ENCODE data around the gene BRDT.

Gene BRDT

GRCh38 chr1:91949356-91949699 lies at the start of gene BRDT:
BRDT (plus strand) TSS chr1:91949401; CDS start chr1:91962755, 13,354 bp downstream.
- in situ Hi-C loops (cut with MboI; ENCODE audit: low pct_unique_long_range_greater_than_20kb, low sequenced_read_pairs), result loop anchor here (25.0 kb wide), 1 partner anchor 437 kb away; the partner anchor contains the start of gene CDC7
- no peak for DNase-seq

- in situ Hi-C loops (cut with MboI; ENCODE audit: low pct_unique_long_range_greater_than_20kb, low sequenced_read_pairs), result no loop called here
- no peak for DNase-seq
These were observed 48.6 kb upstream of the BRDT start for GRCh38 chr1:91900562-91900961.

- no peak for DNase-seq
- in situ Hi-C loops (cut with MboI; ENCODE audit: low pct_unique_long_range_greater_than_20kb, low sequenced_read_pairs), result no loop called here
These were observed 48.0 kb upstream of the BRDT start for GRCh38 chr1:91901231-91901630.

GRCh38 chr1:91912266-91912665 lies 36.9 kb upstream of the BRDT start:
- DNase-seq, result no peak
- in situ Hi-C loops (cut with MboI; ENCODE audit: low pct_unique_long_range_greater_than_20kb, low sequenced_read_pairs), result no loop called here

GRCh38 chr1:91913018-91913417 lies 36.2 kb upstream of the BRDT start:
- no peak for DNase-seq
- in situ Hi-C loops (cut with MboI; ENCODE audit: low pct_unique_long_range_greater_than_20kb, low sequenced_read_pairs), result no loop called here

- no peak for DNase-seq
- in situ Hi-C loops (cut with MboI; ENCODE audit: low pct_unique_long_range_greater_than_20kb, low sequenced_read_pairs), result no loop called here
These were observed 33.2 kb upstream of the BRDT start for GRCh38 chr1:91916046-91916445.

- no peak for DNase-seq
- in situ Hi-C loops (cut with MboI; ENCODE audit: low pct_unique_long_range_greater_than_20kb, low sequenced_read_pairs), result no loop called here
These were observed 32.3 kb upstream of the BRDT start for GRCh38 chr1:91916811-91917460.

GRCh38 chr1:91919962-91920361 lies 29.2 kb upstream of the BRDT start:
- in situ Hi-C loops (cut with MboI; ENCODE audit: low pct_unique_long_range_greater_than_20kb, low sequenced_read_pairs), result no loop called here
- no peak for DNase-seq

- DNase-seq, result no peak
- in situ Hi-C loops (cut with MboI; ENCODE audit: low pct_unique_long_range_greater_than_20kb, low sequenced_read_pairs), result no loop called here
These were observed 25.1 kb upstream of the BRDT start for GRCh38 chr1:91924146-91924545.

- in situ Hi-C loops (cut with MboI; ENCODE audit: low pct_unique_long_range_greater_than_20kb, low sequenced_read_pairs), result loop anchor here (25.0 kb wide), 1 partner anchor 414 kb away; the partner anchor contains the start of gene CDC7
- DNase-seq, result no peak
These were observed 23.4 kb upstream of the BRDT start for GRCh38 chr1:91925644-91926435.

- no peak for DNase-seq
- in situ Hi-C loops (cut with MboI; ENCODE audit: low pct_unique_long_range_greater_than_20kb, low sequenced_read_pairs), result loop anchor here (25.0 kb wide), 1 partner anchor 416 kb away; the partner anchor contains the start of gene CDC7
These were observed 21.2 kb upstream of the BRDT start for GRCh38 chr1:91928026-91928425.

- no peak for DNase-seq
- in situ Hi-C loops (cut with MboI; ENCODE audit: low pct_unique_long_range_greater_than_20kb, low sequenced_read_pairs), result loop anchor here (25.0 kb wide), 1 partner anchor 417 kb away; the partner anchor contains the start of gene CDC7
These were observed 20.0 kb upstream of the BRDT start for GRCh38 chr1:91929250-91929649.

GRCh38 chr1:91937613-91938012 lies 11.6 kb upstream of the BRDT start:
- no peak for DNase-seq
- in situ Hi-C loops (cut with MboI; ENCODE audit: low pct_unique_long_range_greater_than_20kb, low sequenced_read_pairs), result loop anchor here (25.0 kb wide), 1 partner anchor 425 kb away; the partner anchor contains the start of gene CDC7

- no peak for DNase-seq
- in situ Hi-C loops (cut with MboI; ENCODE audit: low pct_unique_long_range_greater_than_20kb, low sequenced_read_pairs), result loop anchor here (25.0 kb wide), 1 partner anchor 428 kb away; the partner anchor contains the start of gene CDC7
These were observed 8.7 kb upstream of the BRDT start for GRCh38 chr1:91940496-91940895.

GRCh38 chr1:91944087-91944486 lies 5.1 kb upstream of the BRDT start:
- in situ Hi-C loops (cut with MboI; ENCODE audit: low pct_unique_long_range_greater_than_20kb, low sequenced_read_pairs), result loop anchor here (25.0 kb wide), 1 partner anchor 432 kb away; the partner anchor contains the start of gene CDC7
- DNase-seq, result no peak

GRCh38 chr1:91948097-91948496 lies 1.1 kb upstream of the BRDT start:
- in situ Hi-C loops (cut with MboI; ENCODE audit: low pct_unique_long_range_greater_than_20kb, low sequenced_read_pairs), result loop anchor here (25.0 kb wide), 1 partner anchor 436 kb away; the partner anchor contains the start of gene CDC7
- no peak for DNase-seq

GRCh38 chr1:91948501-91949355 lies 473 bp upstream of the BRDT start:
- in situ Hi-C loops (cut with MboI; ENCODE audit: low pct_unique_long_range_greater_than_20kb, low sequenced_read_pairs), result loop anchor here (25.0 kb wide), 1 partner anchor 436 kb away; the partner anchor contains the start of gene CDC7
- DNase-seq, result peak; percentile 41

GRCh38 chr1:91952187-91952586 lies 3.0 kb downstream of the BRDT start:
- no peak for DNase-seq
- in situ Hi-C loops (cut with MboI; ENCODE audit: low pct_unique_long_range_greater_than_20kb, low sequenced_read_pairs), result no loop called here

GRCh38 chr1:91958926-91959325 lies 9.7 kb downstream of the BRDT start:
- in situ Hi-C loops (cut with MboI; ENCODE audit: low pct_unique_long_range_greater_than_20kb, low sequenced_read_pairs), result no loop called here

More at GRCh38 chr1:91958926-91959325, 9.7 kb downstream of the BRDT start:
- DNase-seq, result no peak

All from KBM-7 (cell line).